Measurements from ENCODE around the gene LDHD. TPM values are rescaled to one million over a fixed set of nuclear protein-coding genes. Genes with fewer than 3 reads are reported as not detected.

The LDHD gene
- total RNA-seq, 2 experiments from 2014 or later: not detected

- ATAC-seq: no peak
- ChIA-PET POLR2A (no interaction called here), CTCF (interaction anchor here (0.8 to 1.8 kb wide), 4 partner anchors 9 to 259 kb away, joined by 3 to 8 read pairs (median 7); partner anchors contain the start of gene ZNRF1)
- H3K4me1 Mint-ChIP-seq (ENCODE audit: low read depth): peaks cover 22% of the 10 kb centered on the region
- H3K36me3 Mint-ChIP-seq (ENCODE audit: low read depth): peaks cover 1% of the 10 kb centered on the region
- H3K4me3 Mint-ChIP-seq: no peak overlapping the region
- intact Hi-C loops (cut with micrococcal nuclease): loop anchor here (5.0 kb wide), 1 partner anchor 36 kb away; no protein-coding TSS in a partner anchor
- H3K9me3 Mint-ChIP-seq: no peaks in the 10 kb centered on the region
- no peak for DNase-seq
- TF ChIP-seq, protein P1, sequence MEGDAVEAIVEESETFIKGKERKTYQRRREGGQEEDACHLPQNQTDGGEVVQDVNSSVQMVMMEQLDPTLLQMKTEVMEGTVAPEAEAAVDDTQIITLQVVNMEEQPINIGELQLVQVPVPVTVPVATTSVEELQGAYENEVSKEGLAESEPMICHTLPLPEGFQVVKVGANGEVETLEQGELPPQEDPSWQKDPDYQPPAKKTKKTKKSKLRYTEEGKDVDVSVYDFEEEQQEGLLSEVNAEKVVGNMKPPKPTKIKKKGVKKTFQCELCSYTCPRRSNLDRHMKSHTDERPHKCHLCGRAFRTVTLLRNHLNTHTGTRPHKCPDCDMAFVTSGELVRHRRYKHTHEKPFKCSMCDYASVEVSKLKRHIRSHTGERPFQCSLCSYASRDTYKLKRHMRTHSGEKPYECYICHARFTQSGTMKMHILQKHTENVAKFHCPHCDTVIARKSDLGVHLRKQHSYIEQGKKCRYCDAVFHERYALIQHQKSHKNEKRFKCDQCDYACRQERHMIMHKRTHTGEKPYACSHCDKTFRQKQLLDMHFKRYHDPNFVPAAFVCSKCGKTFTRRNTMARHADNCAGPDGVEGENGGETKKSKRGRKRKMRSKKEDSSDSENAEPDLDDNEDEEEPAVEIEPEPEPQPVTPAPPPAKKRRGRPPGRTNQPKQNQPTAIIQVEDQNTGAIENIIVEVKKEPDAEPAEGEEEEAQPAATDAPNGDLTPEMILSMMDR (IDR thresholded peaks at IDR 0.05): no peak
- H3K27ac Mint-ChIP-seq: no peak overlapping the region
- H3K27me3 Mint-ChIP-seq: no peaks in the 10 kb centered on the region
Measured at GRCh38 chr16:75071621-75072020, 45.0 kb downstream of the LDHD start.

DNA sequence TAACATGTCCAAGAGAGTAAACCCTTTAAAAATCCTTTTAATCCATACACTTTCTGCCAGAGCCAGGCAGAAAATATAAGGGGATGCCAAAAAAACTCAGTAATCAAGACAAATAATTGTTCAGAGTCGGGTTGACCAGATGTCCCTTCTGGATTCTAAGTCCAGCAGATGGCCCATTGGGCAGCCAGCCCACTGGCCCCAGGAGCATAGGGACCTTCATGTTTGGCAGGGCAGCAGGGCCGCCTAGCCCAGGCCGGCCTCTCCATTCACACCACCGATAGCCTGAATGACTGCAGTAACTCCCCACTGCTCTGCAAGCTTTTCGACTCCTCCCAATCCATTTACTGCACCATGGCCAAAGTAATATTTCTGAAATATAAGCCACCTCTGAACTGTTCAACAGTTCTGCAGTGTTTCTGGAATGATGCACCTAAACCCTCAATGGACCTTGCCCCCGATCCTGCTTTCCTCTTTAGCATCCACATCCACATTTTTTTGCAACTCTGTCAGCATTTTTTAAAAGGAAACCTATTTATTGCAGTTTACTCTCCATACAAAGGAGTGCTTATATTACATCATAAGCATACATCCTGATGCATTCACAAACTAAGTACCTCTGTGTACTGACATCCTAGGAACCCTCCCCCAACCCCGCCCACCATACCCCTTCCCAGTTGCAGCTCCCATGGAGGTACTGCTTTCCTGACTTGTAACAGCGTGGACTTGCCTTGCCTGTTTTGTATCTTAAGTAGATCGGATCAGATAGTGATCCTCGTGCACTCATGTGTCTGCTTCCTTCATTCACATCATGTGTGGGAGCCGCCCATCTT is 46.4 kb downstream of the LDHD start:
- no peaks in the 10 kb centered on the region for H3K9me3 Mint-ChIP-seq
- peaks cover 14% of the 10 kb centered on the region for H3K4me1 Mint-ChIP-seq (ENCODE audit: low read depth)
- ATAC-seq: no peak
- H3K36me3 Mint-ChIP-seq (ENCODE audit: low read depth): no peaks in the 10 kb centered on the region
- TF ChIP-seq, protein P1 (IDR thresholded peaks at IDR 0.05): no peak
- intact Hi-C loops (cut with micrococcal nuclease): loop anchor here (5.0 kb wide), 1 partner anchor 37 kb away; no protein-coding TSS in a partner anchor
- H3K27ac Mint-ChIP-seq: no peak overlapping the region
- ChIA-PET POLR2A (no interaction called here), CTCF (interaction anchor here (1.2 kb wide), 1 partner anchor 85 kb away, joined by 3 read pairs; the partner anchor contains the start of gene WDR59)
- H3K4me3 Mint-ChIP-seq: no peak overlapping the region
- DNase-seq: no peak
- no peaks in the 10 kb centered on the region for H3K27me3 Mint-ChIP-seq

GRCh38 chr16:75068085-75069031 is 48.2 kb downstream of the LDHD start:
- Mint-ChIP-seq H3K4me1 (ENCODE audit: low read depth) (peaks cover 20% of the 10 kb centered on the region), H3K27me3 (no peaks in the 10 kb centered on the region)

GRCh38 chr16:75066861-75067447 is 49.6 kb downstream of the LDHD start:
- no peak overlapping the region for H3K4me3 Mint-ChIP-seq
- H3K27me3 Mint-ChIP-seq: no peaks in the 10 kb centered on the region
- ATAC-seq: no peak
- no peaks in the 10 kb centered on the region for H3K9me3 Mint-ChIP-seq
- no peak for DNase-seq
- peaks cover 27% of the 10 kb centered on the region for H3K4me1 Mint-ChIP-seq (ENCODE audit: low read depth)
- ChIA-PET POLR2A (interaction anchor here (0.9 kb wide), 1 partner anchor 31 kb away, joined by 3 read pairs; no protein-coding TSS in a partner anchor), CTCF (interaction anchor here (1.2 kb wide), 1 partner anchor 45 kb away, joined by 4 read pairs; no protein-coding TSS in a partner anchor)
- no peak overlapping the region for H3K27ac Mint-ChIP-seq
- TF ChIP-seq, protein P1 (IDR thresholded peaks at IDR 0.05): no peak
- intact Hi-C loops (cut with micrococcal nuclease): no loop called here
- H3K36me3 Mint-ChIP-seq (ENCODE audit: low read depth): no peaks in the 10 kb centered on the region

More at GRCh38 chr16:75068085-75069031, 48.2 kb downstream of the LDHD start:
- intact Hi-C loops (cut with micrococcal nuclease): no loop called here
- DNase-seq (no peak), ATAC-seq (no peak)
- ChIA-PET POLR2A (interaction anchor here (0.7 kb wide), 1 partner anchor 70 kb away, joined by 3 read pairs; the partner anchor contains the start of gene ZNRF1), CTCF (interaction anchor here (1.2 kb wide), 2 partner anchors 43 to 83 kb away, joined by 3 to 4 read pairs; partner anchors contain the start of gene WDR59)
- Mint-ChIP-seq H3K9me3 (no peaks in the 10 kb centered on the region), H3K27ac (no peak overlapping the region), H3K36me3 (ENCODE audit: low read depth) (no peaks in the 10 kb centered on the region), H3K4me3 (no peak overlapping the region)
- TF ChIP-seq, protein P1 (IDR thresholded peaks at IDR 0.05): no peak

All from activated CD8-positive, alpha-beta T cell treated with anti-CD3 and anti-CD28 coated beads for 36 hours (primary cell).